Measurements from ENCODE around the gene GRB2. TPM values are rescaled to one million over a fixed set of nuclear protein-coding genes. Genes with fewer than 3 reads are reported as not detected.
A peak's percentile ranks its signal among the peaks of the same experiment; 100 is the strongest.

The GRB2 gene
- total RNA-seq, 2 donors from 2014 or later: 117 to 126 TPM

DNA sequence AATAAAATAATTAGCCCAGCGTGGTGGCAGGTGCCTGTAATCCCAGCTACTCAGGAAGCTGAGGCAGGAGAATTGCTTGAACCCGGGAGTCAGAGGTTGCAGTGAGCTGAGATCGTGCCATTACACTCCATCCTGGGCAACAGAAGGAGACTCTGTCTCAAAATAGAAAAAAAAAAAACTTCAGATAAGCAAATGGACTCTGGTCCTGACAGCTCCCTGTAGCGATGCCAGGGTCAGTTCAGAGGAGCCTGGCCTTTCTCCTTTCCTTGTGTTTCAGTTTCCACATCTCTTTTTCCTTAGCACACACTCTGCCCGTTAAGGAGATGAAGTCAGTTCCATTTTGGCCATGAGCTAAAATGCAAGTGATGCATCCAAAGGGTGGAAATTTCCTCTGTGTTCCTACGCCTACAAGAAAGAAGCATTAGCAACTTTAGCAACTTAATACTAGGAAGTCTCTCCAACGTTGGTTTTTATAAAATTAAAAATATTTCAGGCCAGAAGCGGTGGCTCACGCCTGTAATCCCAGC lies 11.6 kb upstream of the GRB2 start:
- no peaks in the 10 kb centered on the region for H3K27me3 ChIP-seq
- no peak overlapping the region for H3K27ac ChIP-seq
- TF ChIP-seq, protein P1, sequence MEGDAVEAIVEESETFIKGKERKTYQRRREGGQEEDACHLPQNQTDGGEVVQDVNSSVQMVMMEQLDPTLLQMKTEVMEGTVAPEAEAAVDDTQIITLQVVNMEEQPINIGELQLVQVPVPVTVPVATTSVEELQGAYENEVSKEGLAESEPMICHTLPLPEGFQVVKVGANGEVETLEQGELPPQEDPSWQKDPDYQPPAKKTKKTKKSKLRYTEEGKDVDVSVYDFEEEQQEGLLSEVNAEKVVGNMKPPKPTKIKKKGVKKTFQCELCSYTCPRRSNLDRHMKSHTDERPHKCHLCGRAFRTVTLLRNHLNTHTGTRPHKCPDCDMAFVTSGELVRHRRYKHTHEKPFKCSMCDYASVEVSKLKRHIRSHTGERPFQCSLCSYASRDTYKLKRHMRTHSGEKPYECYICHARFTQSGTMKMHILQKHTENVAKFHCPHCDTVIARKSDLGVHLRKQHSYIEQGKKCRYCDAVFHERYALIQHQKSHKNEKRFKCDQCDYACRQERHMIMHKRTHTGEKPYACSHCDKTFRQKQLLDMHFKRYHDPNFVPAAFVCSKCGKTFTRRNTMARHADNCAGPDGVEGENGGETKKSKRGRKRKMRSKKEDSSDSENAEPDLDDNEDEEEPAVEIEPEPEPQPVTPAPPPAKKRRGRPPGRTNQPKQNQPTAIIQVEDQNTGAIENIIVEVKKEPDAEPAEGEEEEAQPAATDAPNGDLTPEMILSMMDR (IDR thresholded peaks at IDR 0.05): no peak
- intact Hi-C loops (cut with DNase I): no loop called here
- no peak for DNase-seq
- H3K4me3 ChIP-seq: no peak overlapping the region
- H3K36me3 ChIP-seq: no peaks in the 10 kb centered on the region
- no peaks in the 10 kb centered on the region for H3K4me1 ChIP-seq
- H3K9me3 ChIP-seq: no peaks in the 10 kb centered on the region
- no peak overlapping the region for H3K9ac ChIP-seq (ENCODE audit: low read depth in 2 of 2, low read length in 2 of 2)

DNA sequence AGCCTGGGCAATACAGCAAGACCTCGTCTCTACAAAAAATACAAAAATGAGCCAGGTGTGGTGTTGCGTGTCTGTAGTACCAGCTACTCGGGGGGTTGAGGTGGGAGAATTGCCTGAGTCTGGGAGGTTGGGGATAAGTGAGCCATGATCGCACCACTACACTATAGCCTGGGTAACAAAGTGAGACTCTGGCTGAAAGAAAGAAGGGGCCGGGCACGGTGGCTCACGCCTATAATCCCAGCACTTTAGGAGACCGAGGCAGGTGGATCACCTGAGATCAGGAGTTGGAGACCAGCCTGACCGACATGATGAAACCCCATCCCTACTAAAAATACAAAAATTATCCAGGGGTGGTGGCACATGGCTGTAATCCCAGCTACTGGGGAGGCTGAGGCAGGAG lies 10.5 kb upstream of the GRB2 start:
- intact Hi-C loops (cut with DNase I): no loop called here
- Histone ChIP-seq H3K27me3 (no peaks in the 10 kb centered on the region), H3K27ac (no peak overlapping the region), H3K9me3 (no peaks in the 10 kb centered on the region), H3K36me3 (no peaks in the 10 kb centered on the region), H3K9ac (ENCODE audit: low read depth in 2 of 2, low read length in 2 of 2) (no peak overlapping the region), H3K4me1 (no peaks in the 10 kb centered on the region), H3K4me3 (no peak overlapping the region)
- no peak for DNase-seq
- TF ChIP-seq, protein P1 (IDR thresholded peaks at IDR 0.05): no peak

DNA sequence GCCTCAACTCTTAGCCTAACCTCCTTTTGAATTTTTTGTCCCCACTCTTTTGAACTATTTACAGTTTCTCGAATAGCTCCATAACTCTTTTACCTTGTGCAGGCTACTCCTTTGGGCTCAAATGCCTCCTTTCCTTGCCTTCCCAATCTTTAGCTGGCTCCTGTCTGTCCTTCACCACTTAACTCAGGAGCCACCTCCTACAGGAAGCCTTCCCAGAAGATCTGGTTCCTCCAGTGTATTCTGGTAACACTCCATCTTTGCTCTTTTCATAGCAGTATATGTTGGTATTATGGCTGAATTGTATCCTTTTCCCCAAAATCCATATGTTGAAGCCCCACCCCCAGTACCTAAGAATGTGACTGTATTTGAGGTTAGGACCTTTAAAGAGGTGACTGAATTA lies 9.0 kb upstream of the GRB2 start:
- no peaks in the 10 kb centered on the region for H3K9me3 ChIP-seq
- TF ChIP-seq, protein P1 (IDR thresholded peaks at IDR 0.05): no peak
- DNase-seq: no peak
- H3K4me3 ChIP-seq: no peak overlapping the region
- H3K27me3 ChIP-seq: no peaks in the 10 kb centered on the region
- no peak overlapping the region for H3K27ac ChIP-seq
- no peaks in the 10 kb centered on the region for H3K4me1 ChIP-seq
- H3K9ac ChIP-seq (ENCODE audit: low read depth in 2 of 2, low read length in 2 of 2): no peak overlapping the region
- intact Hi-C loops (cut with DNase I): no loop called here
- no peaks in the 10 kb centered on the region for H3K36me3 ChIP-seq

DNA sequence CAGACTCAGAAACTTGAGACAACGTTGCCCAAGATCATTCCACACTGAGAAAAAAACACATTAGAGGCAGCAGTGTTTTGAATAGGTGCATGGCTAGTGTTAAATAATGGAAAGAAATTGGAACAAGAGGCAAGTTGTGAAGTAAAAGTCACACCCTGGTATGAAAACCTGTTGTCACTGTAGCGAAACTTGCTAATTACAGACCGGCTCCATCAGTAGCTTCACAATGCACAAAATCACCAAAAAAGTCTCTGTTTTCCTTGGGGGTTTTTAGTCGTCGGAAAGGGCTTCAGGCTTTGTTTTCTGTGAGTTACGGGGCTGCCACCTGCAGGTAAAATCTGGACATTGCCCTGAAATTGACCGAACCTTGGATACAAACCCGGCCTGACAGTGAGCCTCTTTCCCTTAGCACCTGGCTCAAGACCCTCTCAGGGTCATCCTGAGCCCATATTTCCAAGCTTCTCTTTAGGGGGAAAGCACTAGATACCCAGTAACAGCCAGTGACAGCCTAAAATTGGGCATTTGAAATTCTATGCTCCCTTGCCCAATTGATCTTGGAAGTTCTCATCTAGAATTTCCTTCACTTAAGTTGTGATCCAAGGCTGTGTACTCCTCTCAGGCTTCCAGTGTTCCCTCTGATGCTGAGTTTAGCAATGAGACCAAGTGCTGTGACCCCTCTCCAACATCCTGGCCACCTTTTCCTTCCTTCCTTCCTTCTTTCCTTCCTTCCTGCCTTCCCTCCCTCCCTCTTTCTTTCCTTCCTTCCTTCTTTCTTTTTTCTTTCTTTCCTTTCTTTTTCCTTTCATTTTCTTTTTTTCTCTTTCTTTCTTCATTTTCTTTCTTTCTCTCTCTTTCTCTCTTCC lies 7.2 kb upstream of the GRB2 start:
- H3K9me3 ChIP-seq: no peaks in the 10 kb centered on the region
- no peaks in the 10 kb centered on the region for H3K27me3 ChIP-seq
- DNase-seq: peak; percentile 72
- intact Hi-C loops (cut with DNase I): no loop called here
- TF ChIP-seq, protein P1 (IDR thresholded peaks at IDR 0.05): peak; percentile 73
- no peaks in the 10 kb centered on the region for H3K36me3 ChIP-seq
- H3K27ac ChIP-seq: no peak overlapping the region
- no peak overlapping the region for H3K9ac ChIP-seq (ENCODE audit: low read depth in 2 of 2, low read length in 2 of 2)
- no peaks in the 10 kb centered on the region for H3K4me1 ChIP-seq
- no peak overlapping the region for H3K4me3 ChIP-seq

DNA sequence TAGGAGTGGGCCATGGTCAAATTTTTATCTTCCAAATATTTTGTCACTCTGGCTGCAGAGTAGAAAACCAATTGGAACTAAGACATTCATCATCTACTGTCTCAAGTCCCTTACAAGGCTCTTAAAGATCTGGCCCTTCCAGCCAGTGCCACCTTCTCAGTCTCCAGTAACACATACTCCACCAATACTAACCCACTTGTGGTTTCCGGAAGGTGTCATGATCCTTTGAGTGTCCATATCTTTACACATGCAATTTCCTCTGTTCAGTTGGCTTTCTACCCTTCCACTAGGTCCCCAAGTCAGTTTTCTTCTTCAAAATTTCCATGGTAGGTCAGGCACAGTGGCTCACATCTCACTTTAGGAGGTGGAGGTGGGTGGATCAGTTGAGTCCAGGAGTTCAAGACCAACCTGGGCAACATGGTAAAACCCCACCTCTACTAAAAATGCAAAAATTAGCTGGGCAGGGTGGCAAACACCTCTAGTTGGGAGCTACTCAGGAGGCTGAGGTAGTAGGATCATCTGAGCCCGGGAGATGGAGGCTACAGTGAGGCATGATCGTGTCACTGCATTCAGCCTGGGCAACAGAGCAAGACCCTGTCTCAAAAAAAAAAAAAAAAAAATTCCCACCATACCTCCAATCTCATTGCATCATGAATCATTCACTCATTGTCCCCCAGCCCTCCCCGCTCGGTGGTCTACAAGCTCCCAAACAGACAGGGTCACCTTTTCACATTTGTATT lies 6.0 kb upstream of the GRB2 start:
- H3K27me3 ChIP-seq: no peaks in the 10 kb centered on the region
- H3K9ac ChIP-seq (ENCODE audit: low read depth in 2 of 2, low read length in 2 of 2): no peak overlapping the region
- no peaks in the 10 kb centered on the region for H3K4me1 ChIP-seq
- H3K4me3 ChIP-seq: no peak overlapping the region
- DNase-seq: no peak
- TF ChIP-seq, protein P1 (IDR thresholded peaks at IDR 0.05): no peak
- no peaks in the 10 kb centered on the region for H3K36me3 ChIP-seq
- intact Hi-C loops (cut with DNase I): no loop called here
- no peak overlapping the region for H3K27ac ChIP-seq
- no peaks in the 10 kb centered on the region for H3K9me3 ChIP-seq
